HT1080 (cell line): ENCODE results near the gene SMAD1. TPM values are rescaled to one million over a fixed set of nuclear protein-coding genes. Genes with fewer than 3 reads are reported as not detected.
A peak's percentile ranks its signal among the peaks of the same experiment; 100 is the strongest.
"Not testable (repeated sequence)": the region's sequence is repeated elsewhere in the genome, so short reads cannot be mapped to it uniquely, and the experiment has no call there.

Source experiments
- DNase-seq: peaks from one replicate; pipeline ENCODE4 v3.0.0-alpha.2; 2015; ENCODE audit warnings: low read depth
- total RNA-seq: library from RNA; depleted of rRNA; stranded (reverse); fragments of >200 nt; shearing (Covaris generic); gene quantifications from 2 replicates; pipeline ENCODE4 v1.2.3, GENCODE V29; 2014; rRNA removed

Gene SMAD1
- total RNA-seq, 1 experiment from 2014 or later, result 22.3 TPM

DNA sequence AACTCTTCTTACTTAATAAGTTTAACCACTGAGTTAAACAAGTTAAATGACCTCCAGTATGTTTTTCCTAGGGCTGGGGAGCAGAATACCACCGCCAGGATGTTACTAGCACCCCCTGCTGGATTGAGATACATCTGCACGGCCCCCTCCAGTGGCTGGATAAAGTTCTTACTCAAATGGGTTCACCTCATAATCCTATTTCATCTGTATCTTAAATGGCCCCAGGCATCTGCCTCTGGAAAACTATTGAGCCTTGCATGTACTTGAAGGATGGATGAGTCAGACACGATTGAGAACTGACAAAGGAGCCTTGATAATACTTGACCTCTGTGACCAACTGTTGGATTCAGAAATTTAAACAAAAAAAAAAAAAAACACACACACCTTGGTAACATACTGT lies 76.1 kb downstream of the SMAD1 start:
- DNase-seq, result peak; percentile 61

DNA sequence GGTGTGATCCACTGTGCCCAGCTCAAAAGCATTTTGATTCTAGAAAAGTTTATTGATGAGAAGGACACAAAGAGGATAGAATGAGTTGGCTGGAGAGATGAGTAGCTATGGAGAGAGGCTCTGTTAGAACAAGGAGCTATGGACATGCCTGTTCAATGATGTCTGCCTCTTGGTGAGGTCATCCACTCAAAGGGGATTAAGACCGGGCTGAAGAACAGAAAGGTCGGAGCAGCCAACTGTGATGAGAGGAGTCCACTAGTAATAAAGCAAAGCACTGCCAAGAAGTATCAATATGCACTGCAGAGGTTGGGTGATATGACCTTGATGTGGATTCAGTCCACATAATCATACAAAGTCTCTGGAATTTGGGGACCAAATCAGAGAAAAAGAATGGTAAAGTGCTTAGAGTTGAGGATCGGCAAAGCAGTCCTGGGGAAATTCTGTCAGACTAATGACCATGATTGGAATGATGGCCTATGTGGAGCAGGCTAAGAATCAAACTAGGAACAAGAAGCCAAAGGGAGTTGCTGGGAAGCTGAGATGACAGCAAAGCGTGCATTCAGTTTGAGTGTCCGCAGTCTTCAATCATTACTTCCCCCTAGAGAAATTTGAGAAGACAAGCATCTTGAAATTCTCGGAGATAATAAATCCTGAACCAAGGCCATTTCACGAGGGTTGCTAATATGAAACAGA lies 81.8 kb downstream of the SMAD1 start:
- DNase-seq, result no peak

DNA sequence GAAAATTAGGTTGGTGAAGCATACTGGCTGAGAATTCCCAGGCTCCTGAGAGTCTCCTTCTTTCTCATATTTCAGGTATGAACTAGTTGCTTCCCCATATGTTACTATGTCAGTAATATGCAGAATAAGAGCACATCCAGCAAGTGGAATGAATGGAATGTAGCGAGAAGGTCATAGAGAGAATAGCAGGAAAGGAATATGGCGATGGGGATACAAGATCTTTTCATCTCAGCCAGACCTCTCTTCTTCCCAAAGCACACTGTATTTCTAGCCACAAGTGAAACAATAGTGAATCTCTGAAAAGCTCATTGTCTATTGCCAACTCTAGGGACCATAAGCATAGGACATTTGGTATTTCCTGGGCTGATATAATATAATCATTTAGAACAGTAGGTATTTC lies 82.9 kb downstream of the SMAD1 start:
- no peak for DNase-seq

DNA sequence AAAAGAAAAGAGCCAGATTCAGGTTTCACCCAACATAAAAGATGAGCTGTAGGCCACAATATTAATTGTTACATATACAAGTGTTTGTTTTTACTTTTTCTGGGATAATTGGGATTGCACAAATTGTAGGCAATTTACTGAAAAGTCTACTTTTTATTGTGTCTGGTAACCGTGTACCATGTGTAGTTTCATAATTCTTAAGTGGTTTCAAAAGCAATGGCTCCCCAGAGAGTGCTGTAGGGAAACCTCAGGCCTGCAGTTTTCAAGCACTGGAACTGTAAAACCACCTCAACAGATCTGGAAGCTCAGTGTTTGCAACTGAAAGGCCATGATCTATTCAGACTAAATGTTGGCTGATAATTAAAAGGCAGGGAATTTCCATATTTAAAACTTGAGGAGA lies 83.7 kb downstream of the SMAD1 start:
- DNase-seq, result no peak

DNA sequence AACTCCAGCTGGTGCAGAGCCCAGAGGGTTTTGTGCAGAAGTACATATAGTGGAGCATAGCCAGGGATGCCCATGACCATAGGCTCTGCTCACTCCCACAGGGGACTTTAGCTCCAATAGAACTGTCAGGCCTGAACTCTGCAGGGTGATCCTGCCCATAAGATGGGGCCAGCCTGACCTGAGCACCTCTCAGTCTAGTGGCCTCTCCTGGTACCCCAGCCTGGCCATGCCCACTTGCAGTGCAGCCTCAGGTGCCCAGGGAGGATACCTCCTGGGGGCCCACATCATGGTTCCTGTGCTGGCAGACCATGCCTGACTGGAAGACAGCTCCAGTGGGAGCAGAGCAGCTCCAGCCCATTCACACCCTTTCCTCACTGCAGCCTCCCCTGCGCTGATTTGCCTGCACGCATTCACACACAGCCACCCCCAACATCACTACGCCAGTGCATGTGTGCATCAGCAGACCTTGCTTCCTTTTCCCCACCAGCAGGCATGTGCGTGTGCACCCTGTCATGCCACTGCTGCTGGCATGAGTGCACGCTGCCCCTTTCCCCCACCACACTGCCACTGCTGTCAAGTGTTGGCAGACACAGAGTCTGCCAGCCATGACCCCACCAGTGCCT lies 84.5 kb downstream of the SMAD1 start:
- no peak for DNase-seq

DNA sequence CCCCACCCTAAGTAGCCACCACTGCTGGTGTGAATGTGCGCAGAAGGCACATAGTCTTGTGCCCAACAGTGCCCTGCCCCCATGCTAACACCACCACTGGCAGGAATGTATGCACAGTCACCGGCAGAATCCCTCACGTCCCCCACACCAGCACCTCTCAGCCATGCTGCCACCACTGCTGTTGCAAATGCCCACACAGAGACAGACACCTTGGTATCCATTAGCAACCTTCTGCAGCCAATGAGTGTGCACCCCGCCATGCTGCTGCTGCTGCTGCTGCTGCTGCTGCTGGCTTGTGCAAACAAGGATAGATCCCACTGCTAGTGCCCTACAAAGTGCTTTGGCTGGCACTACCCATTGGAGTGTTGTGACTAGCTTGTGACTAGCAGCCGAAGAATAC lies 85.1 kb downstream of the SMAD1 start:
- no peak for DNase-seq

DNA sequence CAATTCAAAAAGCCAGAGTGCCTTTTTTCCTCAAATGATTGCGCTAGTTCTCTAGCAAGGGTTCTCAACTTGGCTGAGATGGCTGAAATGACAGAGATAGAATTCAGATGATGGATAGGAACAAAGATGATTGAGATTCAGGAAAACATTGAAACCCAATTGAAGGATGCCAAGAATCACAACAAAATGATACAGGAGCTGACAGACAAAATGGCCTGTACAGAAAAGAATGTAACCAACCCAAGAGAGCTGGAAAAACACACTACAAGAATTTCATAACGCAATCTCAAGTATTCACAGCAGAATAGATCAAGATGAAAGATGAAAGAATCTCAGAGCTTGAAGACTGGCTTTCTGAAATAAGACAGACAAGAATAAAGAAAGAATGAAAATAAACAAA lies 85.9 kb downstream of the SMAD1 start:
- no peak for DNase-seq

DNA sequence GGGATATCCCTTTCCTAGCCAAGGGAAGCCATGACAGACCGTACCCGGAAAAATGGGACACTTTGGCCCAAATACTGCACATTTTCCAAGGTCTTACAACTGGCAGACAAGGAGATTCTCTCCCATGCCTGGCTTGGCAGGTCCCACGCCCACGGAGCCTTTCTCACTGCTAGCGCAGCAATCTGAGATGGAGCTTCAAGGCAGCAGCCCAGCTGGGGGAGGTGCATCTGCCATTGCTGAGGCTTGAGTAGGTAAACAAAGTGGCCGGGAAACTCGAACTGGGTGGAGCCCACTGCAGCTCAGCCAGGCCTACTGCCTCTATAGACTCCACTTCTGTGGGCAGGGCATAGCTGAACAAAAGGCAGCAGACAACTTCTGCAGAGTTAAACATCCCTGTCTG lies 92.9 kb downstream of the SMAD1 start:
- not testable (repeated sequence) for DNase-seq

DNA sequence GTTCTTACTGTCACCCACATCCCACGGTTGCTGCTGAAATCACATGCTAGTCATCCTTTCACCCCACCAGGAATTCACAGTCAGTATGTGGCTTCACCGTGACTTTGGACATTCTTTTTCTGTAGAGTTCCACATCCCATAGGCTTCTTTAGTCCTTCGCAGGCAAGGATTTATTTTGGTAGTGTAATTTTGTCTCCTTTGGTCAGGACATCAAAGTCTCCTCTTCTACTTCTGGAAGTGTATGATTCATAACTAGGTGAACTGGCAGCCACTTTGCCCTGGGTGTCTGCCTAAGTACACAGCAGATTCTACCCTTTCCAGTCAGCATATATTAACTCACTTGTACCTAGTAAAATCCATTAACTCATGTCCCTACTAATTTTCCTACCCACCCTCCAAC lies 99.3 kb downstream of the SMAD1 start:
- DNase-seq, result peak; percentile 44

DNA sequence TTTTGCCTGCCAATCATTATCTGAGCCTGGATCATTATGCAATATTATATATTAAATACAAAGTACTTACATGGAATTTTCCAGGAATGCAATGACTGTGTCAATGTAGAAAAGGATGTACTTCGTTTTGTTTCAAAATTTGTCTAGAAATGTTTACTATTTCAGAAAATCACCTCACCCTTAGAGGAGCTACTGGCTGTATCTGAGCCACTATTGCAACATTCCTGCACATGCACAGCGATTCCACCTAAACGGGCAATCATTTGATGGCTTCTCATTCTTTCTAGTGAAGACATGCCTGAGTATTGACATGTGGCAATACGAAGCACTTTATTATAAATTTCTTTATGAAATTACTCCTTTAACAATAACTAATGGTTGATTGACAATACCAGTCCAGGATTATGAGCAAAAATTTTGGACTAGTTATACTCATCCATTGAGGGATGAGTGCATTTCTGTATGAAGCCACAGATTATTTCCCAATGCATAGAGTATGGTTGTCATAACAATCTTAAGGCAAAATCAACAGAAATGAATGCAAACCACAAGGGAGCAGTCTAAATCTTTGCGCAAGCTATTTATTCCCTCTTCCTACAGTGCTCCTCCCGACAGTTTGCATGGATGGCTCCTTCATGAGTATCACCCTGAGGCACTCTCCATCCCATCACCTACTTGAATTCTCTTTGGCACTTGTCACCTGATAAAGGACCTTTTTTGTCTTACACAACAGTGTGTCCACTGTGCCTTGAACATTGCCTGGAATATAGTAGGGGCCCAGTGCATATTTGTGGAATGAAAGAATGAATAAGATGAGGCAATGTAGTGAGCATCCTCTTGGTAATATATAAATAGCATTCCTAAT lies 101.8 kb downstream of the SMAD1 start:
- no peak for DNase-seq

DNA sequence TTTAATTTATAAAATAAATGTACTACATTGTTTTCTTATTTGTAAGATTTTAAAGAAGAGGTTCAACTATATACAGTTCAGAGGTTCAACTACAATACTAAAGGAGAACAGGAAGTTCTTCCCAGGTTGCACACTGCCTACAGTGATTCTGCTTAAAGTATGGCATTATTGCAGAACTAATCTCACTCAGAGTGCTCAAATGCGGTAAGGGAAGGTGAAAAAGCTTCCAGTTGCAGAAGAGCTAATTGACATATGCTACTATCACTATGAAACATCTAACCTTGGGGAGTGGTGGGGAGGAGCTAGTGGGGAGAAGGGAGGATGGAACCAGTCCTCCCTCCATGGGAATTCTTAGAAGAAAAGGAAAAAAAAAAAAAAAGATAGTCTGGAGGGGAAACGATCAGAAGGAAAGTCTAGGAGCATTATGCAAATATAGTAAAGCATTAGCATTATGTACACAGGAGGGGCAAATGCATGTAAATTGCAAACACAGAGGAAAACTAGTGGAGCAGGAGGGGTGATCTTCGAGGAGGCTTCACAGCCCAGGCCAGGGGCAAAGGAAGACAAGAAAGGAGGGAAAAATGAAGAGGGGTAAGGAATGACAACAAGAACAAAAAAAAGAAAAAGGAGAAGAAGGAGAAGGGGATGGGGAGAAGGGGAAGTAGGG lies 105.6 kb downstream of the SMAD1 start:
- no peak for DNase-seq

DNA sequence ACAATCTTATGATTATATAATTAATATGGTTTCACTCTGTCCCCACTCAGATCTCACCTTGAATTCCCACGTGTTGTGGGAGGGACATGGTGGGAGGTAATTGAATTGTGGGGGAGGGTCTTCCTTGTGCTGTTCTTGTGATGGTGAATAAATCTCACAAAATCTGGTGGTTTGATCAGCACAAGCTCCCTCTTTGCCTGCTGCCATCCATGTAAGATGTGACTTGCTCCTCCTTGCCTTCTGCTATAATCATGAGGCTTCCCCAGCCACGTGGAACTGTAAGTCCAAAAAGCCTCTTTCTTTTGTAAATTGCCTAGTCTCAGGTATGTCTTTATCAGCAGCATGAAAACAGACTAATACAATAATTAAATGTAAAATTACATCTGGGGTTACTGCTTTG lies 107.7 kb downstream of the SMAD1 start:
- not testable (repeated sequence) for DNase-seq

DNA sequence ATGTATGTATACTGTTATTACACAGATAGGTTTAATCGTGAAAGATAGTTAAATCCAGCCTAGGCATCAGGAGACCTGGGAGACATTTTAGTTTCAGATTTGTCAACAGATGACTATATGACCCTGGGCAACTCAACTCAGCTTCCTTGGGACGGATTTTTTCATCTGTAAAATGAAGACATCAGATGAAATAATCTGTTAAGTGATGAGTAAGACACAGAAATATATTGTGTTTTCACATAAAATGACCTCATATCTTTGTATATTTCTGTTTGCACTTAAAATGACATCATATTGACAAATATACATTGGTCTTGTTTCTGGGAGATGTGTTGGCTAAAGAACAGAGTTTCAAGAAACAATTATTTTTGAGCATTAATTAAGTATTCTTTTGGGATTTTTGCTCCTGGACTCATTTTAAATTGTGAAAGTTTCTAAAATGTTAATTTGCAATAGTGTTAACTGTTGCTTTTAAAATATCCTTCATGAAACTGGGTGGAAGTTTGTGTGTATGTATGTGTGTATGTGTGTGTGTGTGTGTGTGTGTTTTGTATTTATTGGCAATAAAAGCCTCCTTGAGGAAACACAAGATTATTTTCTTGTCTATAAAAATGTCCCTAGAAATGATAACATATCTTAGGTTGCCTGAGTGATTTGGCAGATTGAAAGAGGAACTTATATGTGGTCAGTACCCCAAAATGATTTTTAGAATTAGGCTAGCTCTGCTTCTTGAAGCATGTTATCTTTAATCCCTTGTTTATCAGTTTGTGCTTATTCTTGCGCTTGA lies 108.5 kb downstream of the SMAD1 start:
- no peak for DNase-seq

DNA sequence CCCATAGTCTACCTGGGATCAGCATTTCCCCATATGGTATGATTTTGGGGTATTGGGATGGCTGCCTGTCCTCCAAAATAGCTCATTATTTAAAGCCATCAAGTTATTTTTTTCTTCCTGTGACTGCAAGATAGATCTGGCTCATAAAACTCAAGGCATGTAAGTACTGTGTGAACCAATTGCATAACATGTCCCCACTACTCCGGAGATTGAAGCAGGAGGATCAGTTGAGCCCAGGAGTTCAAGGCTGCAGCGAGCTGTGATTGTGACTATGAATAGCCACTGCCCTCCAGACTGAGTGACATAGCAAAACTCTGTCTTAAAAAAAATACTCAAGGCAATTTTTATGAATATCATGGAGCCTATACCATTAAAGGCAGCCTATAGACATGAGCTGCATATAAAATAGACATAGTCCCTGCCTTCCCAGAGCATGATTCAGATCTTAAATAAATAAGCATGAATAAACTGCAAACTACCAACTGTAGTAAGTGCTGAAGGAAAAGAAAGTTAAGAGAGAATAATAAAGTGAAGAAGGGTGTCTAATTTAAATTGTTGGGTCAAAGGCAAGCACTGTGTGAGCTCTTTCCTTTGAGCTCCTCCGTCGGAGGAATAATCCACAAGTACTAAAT lies 120.6 kb downstream of the SMAD1 start:
- DNase-seq, result no peak

DNA sequence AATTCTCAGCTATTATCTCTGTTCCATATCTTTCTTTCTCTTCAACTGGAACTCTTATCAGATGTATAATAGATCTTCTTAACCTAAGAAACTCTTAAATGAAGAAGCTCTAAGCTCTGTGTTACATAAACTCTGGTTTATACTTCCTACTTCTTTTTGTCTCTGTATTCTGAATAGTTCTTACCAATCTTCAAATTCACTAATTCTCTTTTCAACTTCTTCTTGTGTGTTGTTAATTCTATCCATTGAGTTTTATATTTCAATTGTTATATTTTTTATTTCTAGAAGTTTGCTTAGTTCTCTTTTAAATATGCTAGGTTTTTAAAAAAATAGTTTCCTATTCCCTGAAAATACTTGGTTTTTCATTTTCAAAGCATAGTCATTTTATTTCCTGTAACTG lies 124.3 kb downstream of the SMAD1 start:
- DNase-seq, result no peak

Other genes starting within 250 kb of the SMAD1 start
- 3.1 and 3.2 TPM in 2 replicates for gene MMAA, start 137.5 kb downstream of the SMAD1 start, total RNA-seq
- not detected in 2 replicates for gene C4orf51, start 198.3 kb downstream of the SMAD1 start, total RNA-seq